ENCODE results near the gene KRTAP5-9. TPM values are rescaled to one million over a fixed set of nuclear protein-coding genes. Genes with fewer than 3 reads are reported as not detected.
"Not testable (repeated sequence)": the region's sequence is repeated elsewhere in the genome, so short reads cannot be mapped to it uniquely, and the experiment has no call there.

The KRTAP5-9 gene
- total RNA-seq, 1 experiment from 2014 or later: not detected

GRCh38 chr11:71568704-71569349, 20.6 kb downstream of the KRTAP5-9 start:
- no peak overlapping the region for H3K4me3 ChIP-seq (ENCODE audit: low read depth, low read length, poor library complexity, severe bottlenecking)
- intact Hi-C loops (cut with micrococcal nuclease; ENCODE audit: unreplicated experiment): no loop called here
- ChIA-PET CTCF (no interaction called here), POLR2A (ENCODE audit: low non-redundant PET) (no interaction called here)
- no TSS peak for BruUV-seq (replicated peaks)
- H3K4me1 ChIP-seq (ENCODE audit: insufficient read depth, low read length, poor library complexity, severe bottlenecking): no peaks in the 10 kb centered on the region
- H3K27me3 ChIP-seq (replicated peaks; ENCODE audit: insufficient read depth, low read depth, low read length, poor library complexity): no peaks in the 10 kb centered on the region
- H3K36me3 ChIP-seq (ENCODE audit: insufficient read depth, low read length, poor library complexity, severe bottlenecking): no peaks in the 10 kb centered on the region
- H3K9me3 ChIP-seq (ENCODE audit: low read depth, low read length, poor library complexity, severe bottlenecking): no peaks in the 10 kb centered on the region
- TF ChIP-seq EZH2 (IDR thresholded peaks at IDR 0.05; ENCODE audit: borderline replicate concordance, low read depth, low read length, poor library complexity, severe bottlenecking) (no peak), CTCF (conservative IDR thresholded peaks at IDR 0.05; ENCODE audit: low read depth, low read length) (no peak)
- no peak overlapping the region for H3K27ac ChIP-seq (ENCODE audit: low read depth, low read length, poor library complexity, severe bottlenecking)
- DNase-seq (ENCODE audit: low spot score): no peak

- H3K27me3 ChIP-seq (replicated peaks; ENCODE audit: insufficient read depth, low read depth, low read length, poor library complexity); intact Hi-C loops (cut with micrococcal nuclease; ENCODE audit: unreplicated experiment); H3K4me1 ChIP-seq (ENCODE audit: insufficient read depth, low read length, poor library complexity, severe bottlenecking); POLR2A ChIA-PET (ENCODE audit: low non-redundant PET); BruUV-seq (replicated peaks); DNase-seq (ENCODE audit: low spot score); H3K27ac ChIP-seq (ENCODE audit: low read depth, low read length, poor library complexity, severe bottlenecking); H3K9me3 ChIP-seq (ENCODE audit: low read depth, low read length, poor library complexity, severe bottlenecking); H3K36me3 ChIP-seq (ENCODE audit: insufficient read depth, low read length, poor library complexity, severe bottlenecking); H3K4me3 ChIP-seq (ENCODE audit: low read depth, low read length, poor library complexity, severe bottlenecking): not testable (repeated sequence)
- CTCF ChIA-PET: interaction anchor here (0.8 kb wide), 1 partner anchor 9 kb away, joined by 3 read pairs; no protein-coding TSS in a partner anchor
Observed at GRCh38 chr11:71571101-71571850, 23.1 kb downstream of the KRTAP5-9 start.

- H3K4me3 ChIP-seq (ENCODE audit: low read depth, low read length, poor library complexity, severe bottlenecking): no peak overlapping the region
- no peaks in the 10 kb centered on the region for H3K4me1 ChIP-seq (ENCODE audit: insufficient read depth, low read length, poor library complexity, severe bottlenecking)
- H3K9me3 ChIP-seq (ENCODE audit: low read depth, low read length, poor library complexity, severe bottlenecking): no peaks in the 10 kb centered on the region
- intact Hi-C loops (cut with micrococcal nuclease; ENCODE audit: unreplicated experiment): no loop called here
- CTCF ChIA-PET: no interaction called here
- no TSS peak for BruUV-seq (replicated peaks)
- no peaks in the 10 kb centered on the region for H3K27me3 ChIP-seq (replicated peaks; ENCODE audit: insufficient read depth, low read depth, low read length, poor library complexity)
- TF ChIP-seq CTCF (conservative IDR thresholded peaks at IDR 0.05; ENCODE audit: low read depth, low read length) (no peak), EZH2 (IDR thresholded peaks at IDR 0.05; ENCODE audit: borderline replicate concordance, low read depth, low read length, poor library complexity, severe bottlenecking) (no peak)
- no peak for DNase-seq (ENCODE audit: low spot score)
- no peaks in the 10 kb centered on the region for H3K36me3 ChIP-seq (ENCODE audit: insufficient read depth, low read length, poor library complexity, severe bottlenecking)
- no peak overlapping the region for H3K27ac ChIP-seq (ENCODE audit: low read depth, low read length, poor library complexity, severe bottlenecking)
- POLR2A ChIA-PET (ENCODE audit: low non-redundant PET): no interaction called here
Observed at GRCh38 chr11:71572811-71573210, 24.6 kb downstream of the KRTAP5-9 start.

Measured in A673 (cell line).